Bronchial epithelial cell (primary cell): Measurements from ENCODE around the gene DUSP5. TPM values are rescaled to one million over a fixed set of nuclear protein-coding genes. Genes with fewer than 3 reads are reported as not detected.

Experiments
- DNase-seq: peaks from one replicate; pipeline ENCODE4 v3.0.0-alpha.2; 2010; ENCODE audit warnings: low read depth
- FAIRE-seq: peaks from 2 replicates; lab custom pipeline; 2011; peaks lifted over from hg19 to GRCh38; lab: Jason Lieb, UNC
- H3K27me3 ChIP-seq: 2 replicates; pipeline ENCODE4 v1.5.1; 2011; ENCODE audit warnings: low read length; ENCODE audit not compliant: control insufficient read depth, insufficient read depth
- H3K36me3 ChIP-seq: 2 replicates; pipeline ENCODE4 v1.5.1; 2011; ENCODE audit warnings: low read length; ENCODE audit not compliant: control insufficient read depth, insufficient read depth
- H3K4me3 ChIP-seq: 2 replicates; pipeline ENCODE4 v1.5.1; 2011; ENCODE audit warnings: mild to moderate bottlenecking, low read depth, low read length, control low read depth
- CTCF ChIP-seq: IDR thresholded peaks from 2 replicates; pipeline ENCODE4 v1.5.1; 2011; ENCODE audit warnings: mild to moderate bottlenecking, moderate library complexity, low read length, control low read depth, inconsistent platforms; ENCODE audit not compliant: insufficient read depth, severe bottlenecking
- total RNA-seq: library from RNA; depleted of rRNA; stranded (reverse); fragments of >200 nt; gene quantifications from 2 replicates; pipeline ENCODE4 v1.2.1, GENCODE V29; 2014

DUSP5 gene
- total RNA-seq, 1 donor from 2014 or later, result 115 TPM

GRCh38 chr10:110558041-110558440 lies 60.3 kb downstream of the DUSP5 start:
- DNase-seq (no peak), FAIRE-seq (no peak)
- H3K36me3 ChIP-seq, result no peaks in the 10 kb centered on the region
- H3K4me3 ChIP-seq, result no peak overlapping the region
- H3K27me3 ChIP-seq, result no peaks in the 10 kb centered on the region
- TF ChIP-seq CTCF, result no peak

- FAIRE-seq (no peak), DNase-seq (no peak)
- no peak for TF ChIP-seq CTCF
- Histone ChIP-seq H3K36me3 (no peaks in the 10 kb centered on the region), H3K27me3 (no peaks in the 10 kb centered on the region), H3K4me3 (no peak overlapping the region)
Measured at GRCh38 chr10:110560012-110560411, 62.3 kb downstream of the DUSP5 start.

Other genes starting within 250 kb of the DUSP5 start
- 6.3 and 6.8 TPM in 2 replicates for gene SMNDC1, start 193.0 kb upstream of the DUSP5 start, total RNA-seq
- gene SMC3, start 69.8 kb downstream of the DUSP5 start, total RNA-seq, result 16.5 and 19.5 TPM in 2 replicates
- 1.8 TPM in 1 of 2 replicates, not detected in the other for gene RBM20, start 146.4 kb downstream of the DUSP5 start, total RNA-seq